ENCODE results near the gene CACNA1I. TPM values are rescaled to one million over a fixed set of nuclear protein-coding genes. Genes with fewer than 3 reads are reported as not detected.

The CACNA1I gene
- total RNA-seq, 1 experiment from 2014 or later: 0.15 TPM

DNA sequence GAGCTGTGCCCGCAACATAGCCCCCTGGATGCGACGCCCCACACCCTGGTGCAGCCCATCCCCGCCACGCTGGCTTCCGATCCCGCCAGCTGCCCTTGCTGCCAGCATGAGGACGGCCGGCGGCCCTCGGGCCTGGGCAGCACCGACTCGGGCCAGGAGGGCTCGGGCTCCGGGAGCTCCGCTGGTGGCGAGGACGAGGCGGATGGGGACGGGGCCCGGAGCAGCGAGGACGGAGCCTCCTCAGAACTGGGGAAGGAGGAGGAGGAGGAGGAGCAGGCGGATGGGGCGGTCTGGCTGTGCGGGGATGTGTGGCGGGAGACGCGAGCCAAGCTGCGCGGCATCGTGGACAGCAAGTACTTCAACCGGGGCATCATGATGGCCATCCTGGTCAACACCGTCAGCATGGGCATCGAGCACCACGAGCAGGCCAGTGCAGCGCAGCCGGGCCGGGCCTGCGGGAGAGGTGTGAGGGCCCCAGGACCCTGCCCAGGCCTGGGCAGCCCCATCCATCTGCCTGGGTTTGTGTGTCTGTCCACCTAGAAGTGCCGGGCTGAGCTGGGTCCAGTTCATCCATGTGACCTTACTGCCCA lies 79.0 kb downstream of the CACNA1I start:
- ATAC-seq (no peak), DNase-seq (ENCODE audit: low read depth, low spot score) (no peak)
- BruUV-seq (replicated peaks): no TSS peak
- intact Hi-C loops (cut with micrococcal nuclease): no loop called here
- Histone ChIP-seq H3K4me3 (replicated peaks in 1 of 2; ENCODE audit: low read depth in 1 of 2, low read length in 2 of 2) (no peak overlapping the region), H4K20me1 (ENCODE audit: insufficient read depth) (no peaks in the 10 kb centered on the region), H3K9ac (ENCODE audit: low read length) (no peak overlapping the region), H3K36me3 (ENCODE audit: control insufficient read depth in 1 of 2, insufficient read depth in 2 of 2, low read length in 2 of 2) (no peaks in the 10 kb centered on the region), H3K27ac (ENCODE audit: low read depth, low read length) (no peak overlapping the region), H3K9me2 (ENCODE audit: insufficient read depth) (no peaks in the 10 kb centered on the region), H3K9me3 (ENCODE audit: control insufficient read depth in 1 of 2, insufficient read depth in 1 of 2, low read depth in 1 of 2, low read length in 2 of 2) (no peaks in the 10 kb centered on the region), H3K79me2 (ENCODE audit: insufficient read depth, low read length) (no peaks in the 10 kb centered on the region), H2AFZ (ENCODE audit: low read depth, low read length, poor library complexity, severe bottlenecking) (no peak overlapping the region), H3K27me3 (ENCODE audit: insufficient read depth, low read length) (no peaks in the 10 kb centered on the region), H3K4me1 (ENCODE audit: control insufficient read depth in 1 of 2, insufficient read depth in 2 of 2, low read length in 2 of 2) (no peaks in the 10 kb centered on the region), H3K4me2 (ENCODE audit: low read length) (no peak overlapping the region)
- no peak for TF ChIP-seq RAD21 (IDR thresholded peaks at IDR 0.05; ENCODE audit: low read depth)
- no peak for TF ChIP-seq FOSL1 (IDR thresholded peaks at IDR 0.05; ENCODE audit: low read depth)
- TF ChIP-seq ZFX (IDR thresholded peaks at IDR 0.05): no peak
- TF ChIP-seq EZH2phosphoT487 (IDR thresholded peaks at IDR 0.05; ENCODE audit: borderline replicate concordance): no peak
- TF ChIP-seq SRF (IDR thresholded peaks at IDR 0.05; ENCODE audit: low read depth): no peak
- TF ChIP-seq ZNF274 (IDR thresholded peaks at IDR 0.05; ENCODE audit: low read depth, low read length): no peak
- no peak for TF ChIP-seq SIN3A (IDR thresholded peaks at IDR 0.05; ENCODE audit: low read depth)
- no peak for TF ChIP-seq YY1 (IDR thresholded peaks at IDR 0.05; ENCODE audit: extremely low read depth, insufficient replicate concordance, low read depth, low read length)
- no peak for TF ChIP-seq TCF7L2 (IDR thresholded peaks at IDR 0.05; ENCODE audit: borderline replicate concordance, extremely low read depth, insufficient read depth, insufficient read length)
- TF ChIP-seq POLR2A (IDR thresholded peaks at IDR 0.05; ENCODE audit: borderline replicate concordance, extremely low read depth, insufficient read depth, insufficient read length): no peak
- TF ChIP-seq, protein P1, sequence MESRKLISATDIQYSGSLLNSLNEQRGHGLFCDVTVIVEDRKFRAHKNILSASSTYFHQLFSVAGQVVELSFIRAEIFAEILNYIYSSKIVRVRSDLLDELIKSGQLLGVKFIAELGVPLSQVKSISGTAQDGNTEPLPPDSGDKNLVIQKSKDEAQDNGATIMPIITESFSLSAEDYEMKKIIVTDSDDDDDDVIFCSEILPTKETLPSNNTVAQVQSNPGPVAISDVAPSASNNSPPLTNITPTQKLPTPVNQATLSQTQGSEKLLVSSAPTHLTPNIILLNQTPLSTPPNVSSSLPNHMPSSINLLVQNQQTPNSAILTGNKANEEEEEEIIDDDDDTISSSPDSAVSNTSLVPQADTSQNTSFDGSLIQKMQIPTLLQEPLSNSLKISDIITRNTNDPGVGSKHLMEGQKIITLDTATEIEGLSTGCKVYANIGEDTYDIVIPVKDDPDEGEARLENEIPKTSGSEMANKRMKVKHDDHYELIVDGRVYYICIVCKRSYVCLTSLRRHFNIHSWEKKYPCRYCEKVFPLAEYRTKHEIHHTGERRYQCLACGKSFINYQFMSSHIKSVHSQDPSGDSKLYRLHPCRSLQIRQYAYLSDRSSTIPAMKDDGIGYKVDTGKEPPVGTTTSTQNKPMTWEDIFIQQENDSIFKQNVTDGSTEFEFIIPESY (IDR thresholded peaks at IDR 0.05; ENCODE audit: extremely low read depth, insufficient replicate concordance, low read length): no peak
- no peak for TF ChIP-seq ELF1 (IDR thresholded peaks at IDR 0.05; ENCODE audit: borderline replicate concordance, low read depth)
- TF ChIP-seq, protein P2, sequence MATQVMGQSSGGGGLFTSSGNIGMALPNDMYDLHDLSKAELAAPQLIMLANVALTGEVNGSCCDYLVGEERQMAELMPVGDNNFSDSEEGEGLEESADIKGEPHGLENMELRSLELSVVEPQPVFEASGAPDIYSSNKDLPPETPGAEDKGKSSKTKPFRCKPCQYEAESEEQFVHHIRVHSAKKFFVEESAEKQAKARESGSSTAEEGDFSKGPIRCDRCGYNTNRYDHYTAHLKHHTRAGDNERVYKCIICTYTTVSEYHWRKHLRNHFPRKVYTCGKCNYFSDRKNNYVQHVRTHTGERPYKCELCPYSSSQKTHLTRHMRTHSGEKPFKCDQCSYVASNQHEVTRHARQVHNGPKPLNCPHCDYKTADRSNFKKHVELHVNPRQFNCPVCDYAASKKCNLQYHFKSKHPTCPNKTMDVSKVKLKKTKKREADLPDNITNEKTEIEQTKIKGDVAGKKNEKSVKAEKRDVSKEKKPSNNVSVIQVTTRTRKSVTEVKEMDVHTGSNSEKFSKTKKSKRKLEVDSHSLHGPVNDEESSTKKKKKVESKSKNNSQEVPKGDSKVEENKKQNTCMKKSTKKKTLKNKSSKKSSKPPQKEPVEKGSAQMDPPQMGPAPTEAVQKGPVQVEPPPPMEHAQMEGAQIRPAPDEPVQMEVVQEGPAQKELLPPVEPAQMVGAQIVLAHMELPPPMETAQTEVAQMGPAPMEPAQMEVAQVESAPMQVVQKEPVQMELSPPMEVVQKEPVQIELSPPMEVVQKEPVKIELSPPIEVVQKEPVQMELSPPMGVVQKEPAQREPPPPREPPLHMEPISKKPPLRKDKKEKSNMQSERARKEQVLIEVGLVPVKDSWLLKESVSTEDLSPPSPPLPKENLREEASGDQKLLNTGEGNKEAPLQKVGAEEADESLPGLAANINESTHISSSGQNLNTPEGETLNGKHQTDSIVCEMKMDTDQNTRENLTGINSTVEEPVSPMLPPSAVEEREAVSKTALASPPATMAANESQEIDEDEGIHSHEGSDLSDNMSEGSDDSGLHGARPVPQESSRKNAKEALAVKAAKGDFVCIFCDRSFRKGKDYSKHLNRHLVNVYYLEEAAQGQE (IDR thresholded peaks at IDR 0.05; ENCODE audit: low read depth): no peak
- no peak for TF ChIP-seq JUND (IDR thresholded peaks at IDR 0.05)
- ChIA-PET CTCF (no interaction called here), RAD21 (ENCODE audit: low non-redundant PET in 1 of 2, low total read pairs in 2 of 2, uncharacterized antibody in 2 of 2, unreplicated experiment in 2 of 2) (no interaction called here), POLR2A (no interaction called here)
